CD4-positive, alpha-beta T cell (primary cell): ENCODE data around the gene ATXN1. TPM values are rescaled to one million over a fixed set of nuclear protein-coding genes. Genes with fewer than 3 reads are reported as not detected.

Experiments
- ATAC-seq: fragments of 200-7000 bp; cut with Tn5 transposase; one replicate; pipeline ENCODE4 v1.10.0; 2022; ENCODE audit warnings: mild to moderate bottlenecking; ENCODE audit not compliant: poor library complexity
- CTCF ChIA-PET: fragments of 350-600 bp; sonication (Branson Sonifier 250); formaldehyde crosslinking; loops from one replicate; lab custom pipeline; 2021; ENCODE audit warnings: antibody characterized with exemption, inconsistent platforms; lab: Charles Lee
- POLR2A ChIA-PET: fragments of 350-600 bp; sonication (Branson Sonifier 250); formaldehyde crosslinking; loops from one replicate; lab custom pipeline; 2021; ENCODE audit warnings: antibody characterized with exemption, inconsistent platforms; lab: Charles Lee
- DNase-seq, 14 experiments: peaks; one replicate each; pipeline ENCODE4 v3.0.0-alpha.2; 2013 to 2020; ENCODE audit warnings: mixed read lengths in 2 of 14
- H3K27ac ChIP-seq, 2 donors: one replicate each; pipeline versions ENCODE4 v1.5.1 to v1.7.0; 2013; ENCODE audit warnings: low read length in 2 of 2, low read depth in 1 of 2, mild to moderate bottlenecking in 1 of 2
- H3K27me3 ChIP-seq, 2 experiments: 1 replicate in 1 of 2; 2 replicates in 1 of 2; pipeline versions ENCODE4 v1.6.1 to v1.7.0; 2013; ENCODE audit warnings: low read length in 2 of 2, control low read depth in 1 of 2, mild to moderate bottlenecking in 1 of 2, moderate library complexity in 1 of 2; ENCODE audit not compliant: insufficient read depth in 2 of 2, control insufficient read depth in 1 of 2
- H3K36me3 ChIP-seq: one replicate; pipeline ENCODE4 v1.6.1; 2013; ENCODE audit warnings: low read length, control low read depth; ENCODE audit not compliant: insufficient read depth
- H3K4me1 ChIP-seq: one replicate; pipeline ENCODE4 v1.6.1; 2013; ENCODE audit warnings: low read length, control low read depth; ENCODE audit not compliant: insufficient read depth
- H3K4me3 ChIP-seq: one replicate; pipeline ENCODE4 v1.5.1; 2013; ENCODE audit warnings: mild to moderate bottlenecking, low read length, moderate library complexity
- H3K9me3 ChIP-seq, 2 experiments: 1 replicate in 1 of 2; 2 replicates in 1 of 2; pipeline versions ENCODE4 v1.6.1 to v1.7.0; 2013; ENCODE audit warnings: low read length in 2 of 2, mild to moderate bottlenecking in 2 of 2, control low read depth in 1 of 2, moderate library complexity in 1 of 2; ENCODE audit not compliant: control insufficient read depth in 1 of 2, insufficient read depth in 1 of 2
- H3K27ac Mint-ChIP-seq: one replicate; pipeline ENCODE4 v1.8.0; 2020; ENCODE audit warnings: mixed read lengths
- H3K27me3 Mint-ChIP-seq: one replicate; pipeline ENCODE4 v1.8.0; 2021; ENCODE audit warnings: mixed read lengths
- H3K36me3 Mint-ChIP-seq: one replicate; pipeline ENCODE4 v1.8.0; 2021; ENCODE audit warnings: low read depth, mixed read lengths
- H3K4me1 Mint-ChIP-seq: one replicate; pipeline ENCODE4 v1.8.0; 2021; ENCODE audit warnings: low read depth, mixed read lengths
- H3K4me3 Mint-ChIP-seq: one replicate; pipeline ENCODE4 v1.8.0; 2020; ENCODE audit warnings: mild to moderate bottlenecking, mixed read lengths
- H3K9me3 Mint-ChIP-seq: one replicate; pipeline ENCODE4 v1.8.0; 2020; ENCODE audit warnings: mixed read lengths
- CTCF ChIP-seq: fragments of 200-600 bp; IDR thresholded peaks from one replicate; pipeline ENCODE4 v1.8.0; 2022; ENCODE audit warnings: antibody characterized with exemption, mild to moderate bottlenecking
- intact Hi-C, 2 experiments: fragments of 100-400 bp; cut with DNase I in 1 of 2; cut with micrococcal nuclease in 1 of 2; formaldehyde crosslinking; loops; one replicate each; pipeline versions ENCODE4 v1.15.1 to v1.9.0; 2023 to 2025; cut with DNase I, micrococcal nuclease
- total RNA-seq, 174 experiments: library from RNA in 2 of 174; stranded (reverse) in 2 of 174; gene quantifications; one replicate each; pipeline ENCODE4 v1.2.3 and lab custom pipeline; 2021 to 2026

The ATXN1 gene
- total RNA-seq, 2 experiments from 2014 or later, result 74.2 to 76.7 TPM

- Histone ChIP-seq H3K9me3 (no peaks in the 10 kb centered on the region), H3K4me3 (no peak overlapping the region), H3K36me3 (peaks cover 40% of the 10 kb centered on the region), H3K27ac (no peak overlapping the region), H3K4me1 (peaks cover 3% of the 10 kb centered on the region), H3K27me3 (no peaks in the 10 kb centered on the region)
- intact Hi-C loops, result loop anchor here in 1 of 2 experiments (10.0 kb wide), 1 partner anchor 843 kb away; no protein-coding TSS in a partner anchor
- no peak for TF ChIP-seq CTCF
- no peak for ATAC-seq
- Mint-ChIP-seq H3K27me3 (no peaks in the 10 kb centered on the region), H3K9me3 (no peaks in the 10 kb centered on the region), H3K36me3 (peaks cover 38% of the 10 kb centered on the region), H3K4me1 (peaks cover 53% of the 10 kb centered on the region), H3K27ac (no peak overlapping the region), H3K4me3 (no peak overlapping the region)
- ChIA-PET POLR2A (interaction anchor here (0.7 to 2.3 kb wide), 2 partner anchors 10 to 37 kb away, joined by 3 to 11 read pairs; partner anchors contain the start of gene ATXN1), CTCF (interaction anchor here (2.0 to 3.4 kb wide), 4 partner anchors 7 to 20 kb away, joined by 6 to 18 read pairs (median 8); partner anchors contain the start of gene ATXN1)
- DNase-seq, result no peak
These were observed 9.9 kb downstream of the ATXN1 start for GRCh38 chr6:16751251-16751946.

GRCh38 chr6:16750566-16750965 lies 10.7 kb downstream of the ATXN1 start:
- Mint-ChIP-seq H3K9me3 (no peaks in the 10 kb centered on the region), H3K27ac (no peak overlapping the region), H3K36me3 (peaks cover 38% of the 10 kb centered on the region), H3K27me3 (no peaks in the 10 kb centered on the region), H3K4me3 (no peak overlapping the region), H3K4me1 (peaks cover 56% of the 10 kb centered on the region)
- no peak overlapping the region for H3K27ac ChIP-seq
- no peak for TF ChIP-seq CTCF
- H3K4me3 ChIP-seq, result no peak overlapping the region
- peaks cover 3% of the 10 kb centered on the region for H3K4me1 ChIP-seq
- ChIA-PET CTCF (interaction anchor here (1.1 to 2.9 kb wide), 6 partner anchors 8 to 214 kb away, joined by 3 to 10 read pairs (median 5); partner anchors contain the start of gene ATXN1), POLR2A (interaction anchor here (1.1 to 2.3 kb wide), 2 partner anchors 8 to 11 kb away, joined by 6 to 11 read pairs; partner anchors contain the start of gene ATXN1)
- ATAC-seq, result no peak
- DNase-seq, result no peak
- no peaks in the 10 kb centered on the region for H3K9me3 ChIP-seq
- peaks cover 40% of the 10 kb centered on the region for H3K36me3 ChIP-seq
- intact Hi-C loops, result loop anchor here in 1 of 2 experiments (10.0 kb wide), 1 partner anchor 844 kb away; no protein-coding TSS in a partner anchor
- H3K27me3 ChIP-seq, result no peaks in the 10 kb centered on the region

GRCh38 chr6:16749516-16750485 lies 11.5 kb downstream of the ATXN1 start:
- DNase-seq (no peak), ATAC-seq (no peak)
- Mint-ChIP-seq H3K4me3 (no peak overlapping the region), H3K9me3 (no peaks in the 10 kb centered on the region), H3K27me3 (no peaks in the 10 kb centered on the region), H3K4me1 (peaks cover 56% of the 10 kb centered on the region), H3K27ac (no peak overlapping the region), H3K36me3 (peaks cover 38% of the 10 kb centered on the region)
- CTCF ChIA-PET, result interaction anchor here (1.1 to 2.9 kb wide), 6 partner anchors 9 to 215 kb away, joined by 3 to 10 read pairs (median 5); partner anchors contain the start of gene ATXN1
- POLR2A ChIA-PET, result interaction anchor here (0.6 to 2.3 kb wide), 3 partner anchors 9 to 12 kb away, joined by 3 to 11 read pairs (median 6); partner anchors contain the start of gene ATXN1
- intact Hi-C loops, result loop anchor here in 1 of 2 experiments (10.0 kb wide), 1 partner anchor 845 kb away; no protein-coding TSS in a partner anchor
- peaks cover 40% of the 10 kb centered on the region for H3K36me3 ChIP-seq
- H3K27me3 ChIP-seq, result no peaks in the 10 kb centered on the region
- no peaks in the 10 kb centered on the region for H3K9me3 ChIP-seq
- H3K4me1 ChIP-seq, result peaks cover 3% of the 10 kb centered on the region
- no peak for TF ChIP-seq CTCF
- H3K27ac ChIP-seq, result no peak overlapping the region
- no peak overlapping the region for H3K4me3 ChIP-seq
